Hematopoietic multipotent progenitor cell (in vitro differentiated cells): ENCODE results near the gene HECW1. TPM values are rescaled to one million over a fixed set of nuclear protein-coding genes. Genes with fewer than 3 reads are reported as not detected.
A peak's percentile ranks its signal among the peaks of the same experiment; 100 is the strongest.
"Not testable (repeated sequence)": the region's sequence is repeated elsewhere in the genome, so short reads cannot be mapped to it uniquely, and the experiment has no call there.

Experiments used
- DNase-seq, 3 donors: peaks; one replicate each; pipeline ENCODE4 v3.0.0-alpha.2; 2011 to 2015; ENCODE audit warnings: low read depth in 2 of 3, low spot score in 2 of 3
- total RNA-seq: library from RNA; depleted of rRNA; stranded (reverse); fragments of >200 nt; gene quantifications from one replicate; pipeline ENCODE4 v1.2.3, GENCODE V29; 2012

HECW1 gene
- not detected for total RNA-seq

- DNase-seq: no peak
These were observed at the start of gene HECW1 for GRCh38 chr7:43112459-43112940. Gene HECW1 (plus strand): TSS chr7:43112647. CDS start chr7:43243906, 131,259 bp downstream.

- DNase-seq: peak in 2 of 3 donors; percentile 3 to 40
These were observed 40.8 kb upstream of the HECW1 start for GRCh38 chr7:43071604-43072003.

- no peak for DNase-seq
These were observed 39.9 kb upstream of the HECW1 start for GRCh38 chr7:43072530-43072929.

GRCh38 chr7:43073811-43074210 lies 38.6 kb upstream of the HECW1 start:
- DNase-seq: not testable (repeated sequence)

GRCh38 chr7:43076189-43076605 lies 36.2 kb upstream of the HECW1 start:
- DNase-seq: no peak

- no peak for DNase-seq
These were observed 35.8 kb upstream of the HECW1 start for GRCh38 chr7:43076606-43077005.

- no peak for DNase-seq
These were observed 35.2 kb upstream of the HECW1 start for GRCh38 chr7:43077285-43077684.

- DNase-seq: no peak
These were observed 34.6 kb upstream of the HECW1 start for GRCh38 chr7:43077732-43078391.

GRCh38 chr7:43078794-43079193 lies 33.7 kb upstream of the HECW1 start:
- no peak for DNase-seq

- DNase-seq: no peak
These were observed 30.8 kb upstream of the HECW1 start for GRCh38 chr7:43081603-43082002.

- DNase-seq: no peak
These were observed 29.3 kb upstream of the HECW1 start for GRCh38 chr7:43083106-43083505.

GRCh38 chr7:43085017-43085416 lies 27.4 kb upstream of the HECW1 start:
- no peak for DNase-seq

GRCh38 chr7:43085992-43086391 lies 26.5 kb upstream of the HECW1 start:
- no peak for DNase-seq

GRCh38 chr7:43092819-43093218 lies 19.6 kb upstream of the HECW1 start:
- no peak for DNase-seq

GRCh38 chr7:43096875-43097274 lies 15.6 kb upstream of the HECW1 start:
- DNase-seq: no peak

- DNase-seq: no peak
These were observed 12.7 kb upstream of the HECW1 start for GRCh38 chr7:43099750-43100149.

GRCh38 chr7:43104874-43105520 lies 7.5 kb upstream of the HECW1 start:
- DNase-seq: no peak

GRCh38 chr7:43105521-43106120 lies 6.8 kb upstream of the HECW1 start:
- DNase-seq: no peak

- DNase-seq: peak in 2 of 3 donors; percentile 36 to 69
These were observed 4.0 kb upstream of the HECW1 start for GRCh38 chr7:43108255-43109011.

- DNase-seq: no peak
These were observed 1.5 kb upstream of the HECW1 start for GRCh38 chr7:43110791-43111535.
